Lower leg skin (tissue), 4 donors: ENCODE measurements around the gene KRT6A. TPM values are rescaled to one million over a fixed set of nuclear protein-coding genes. Genes with fewer than 3 reads are reported as not detected.
A peak's percentile ranks its signal among the peaks of the same experiment; 100 is the strongest.

ENCODE experiments used
- DNase-seq, 2 donors: peaks; one replicate each; pipeline ENCODE4 v3.0.0-alpha.2; 2019; ENCODE audit warnings: low spot score in 2 of 2
- H3K4me3 ChIP-seq: fragments of 200-600 bp; sonication (generic); 2 replicates; pipeline ENCODE4 v1.5.1; 2017; ENCODE audit warnings: mild to moderate bottlenecking, low read depth; ENCODE audit not compliant: poor library complexity, severe bottlenecking
- POLR2A ChIP-seq, 2 donors: fragments of 450-650 bp; IDR thresholded peaks; one replicate each; pipeline ENCODE4 v1.6.1; 2016 to 2017; ENCODE audit warnings: antibody characterized with exemption in 2 of 2, mild to moderate bottlenecking in 1 of 2, moderate library complexity in 1 of 2
- WGBS, 2 donors: methylation state at CpG; one replicate each; pipeline ENCODE4 v1.1.5; 2018; 5-methylcytosine and 5-hydroxymethylcytosine counted together
- intact Hi-C: fragments of 100-400 bp; cut with DNase I; formaldehyde crosslinking; loops from one replicate; pipeline ENCODE4 v1.15.0; 2023; ENCODE audit warnings: low total_unique reads
- total RNA-seq, 4 donors: library from RNA; depleted of rRNA; stranded (reverse); fragments of >200 nt; gene quantifications; one replicate each; pipeline ENCODE4 v1.1.0, GENCODE V29; 2016
- TF ChIP-seq, protein P1 (sequence below), 3 donors: fragments of 450-650 bp; IDR thresholded peaks; one replicate each; pipeline ENCODE4 v1.5.1; 2016; ENCODE audit warnings: antibody characterized with exemption in 3 of 3, mild to moderate bottlenecking in 3 of 3, moderate library complexity in 2 of 3

KRT6A gene
- total RNA-seq, 4 donors from 2014 or later = 75.3 to 617 (median 182) TPM

DNA sequence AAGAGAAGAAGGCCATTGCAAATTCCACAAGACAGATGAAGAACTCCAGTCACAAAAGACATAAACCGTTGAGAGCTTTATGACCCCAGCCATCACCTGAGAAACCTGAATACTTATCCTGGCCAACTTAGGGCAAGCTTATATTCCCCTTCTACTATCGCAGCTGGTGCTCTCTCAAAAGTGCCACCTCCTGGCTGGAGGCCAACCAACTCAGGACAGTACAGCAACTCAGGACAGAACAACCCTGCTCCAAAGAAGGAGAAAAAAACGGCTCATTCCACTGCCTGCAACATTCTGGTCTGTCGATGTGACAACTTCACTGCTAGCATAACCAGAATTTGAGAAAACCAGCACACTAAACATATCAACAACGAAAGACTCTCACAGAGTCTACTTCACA, 31.4 kb downstream of the KRT6A start:
- WGBS, 2 donors = 66 to 81% methylated on average over 5 of the region's 5 CpGs
- intact Hi-C loops = no loop called here
- H3K4me3 ChIP-seq = no peak overlapping the region
- TF ChIP-seq, protein P1, sequence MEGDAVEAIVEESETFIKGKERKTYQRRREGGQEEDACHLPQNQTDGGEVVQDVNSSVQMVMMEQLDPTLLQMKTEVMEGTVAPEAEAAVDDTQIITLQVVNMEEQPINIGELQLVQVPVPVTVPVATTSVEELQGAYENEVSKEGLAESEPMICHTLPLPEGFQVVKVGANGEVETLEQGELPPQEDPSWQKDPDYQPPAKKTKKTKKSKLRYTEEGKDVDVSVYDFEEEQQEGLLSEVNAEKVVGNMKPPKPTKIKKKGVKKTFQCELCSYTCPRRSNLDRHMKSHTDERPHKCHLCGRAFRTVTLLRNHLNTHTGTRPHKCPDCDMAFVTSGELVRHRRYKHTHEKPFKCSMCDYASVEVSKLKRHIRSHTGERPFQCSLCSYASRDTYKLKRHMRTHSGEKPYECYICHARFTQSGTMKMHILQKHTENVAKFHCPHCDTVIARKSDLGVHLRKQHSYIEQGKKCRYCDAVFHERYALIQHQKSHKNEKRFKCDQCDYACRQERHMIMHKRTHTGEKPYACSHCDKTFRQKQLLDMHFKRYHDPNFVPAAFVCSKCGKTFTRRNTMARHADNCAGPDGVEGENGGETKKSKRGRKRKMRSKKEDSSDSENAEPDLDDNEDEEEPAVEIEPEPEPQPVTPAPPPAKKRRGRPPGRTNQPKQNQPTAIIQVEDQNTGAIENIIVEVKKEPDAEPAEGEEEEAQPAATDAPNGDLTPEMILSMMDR (IDR thresholded peaks at IDR 0.05) = no peak
- no peak for TF ChIP-seq POLR2A (IDR thresholded peaks at IDR 0.05)
- no peak for DNase-seq

DNA sequence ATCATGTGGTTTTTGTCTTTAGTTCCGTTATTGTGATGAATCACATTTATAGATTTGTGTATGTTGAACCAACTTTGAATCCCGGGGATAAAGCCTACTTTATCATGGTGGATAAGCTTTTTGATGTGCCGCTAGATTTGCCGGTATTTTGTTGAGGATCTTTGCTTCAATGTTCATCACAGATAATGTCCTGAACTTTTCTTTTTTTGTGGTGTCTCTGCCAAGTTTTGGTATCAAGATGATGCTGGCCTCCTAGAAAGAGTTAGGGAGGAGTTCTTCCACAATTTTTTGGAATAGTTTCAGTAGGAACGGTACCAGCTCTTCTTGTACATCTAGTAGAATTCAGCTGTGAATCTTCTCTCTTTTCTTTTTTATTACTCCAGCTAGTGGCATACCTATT, 34.2 kb downstream of the KRT6A start:
- intact Hi-C loops = no loop called here
- TF ChIP-seq, protein P1 (IDR thresholded peaks at IDR 0.05) = no peak
- TF ChIP-seq POLR2A (IDR thresholded peaks at IDR 0.05) = no peak
- WGBS, 2 donors = 77 to 80% methylated on average over 5 of the region's 5 CpGs
- DNase-seq = no peak
- no peak overlapping the region for H3K4me3 ChIP-seq

DNA sequence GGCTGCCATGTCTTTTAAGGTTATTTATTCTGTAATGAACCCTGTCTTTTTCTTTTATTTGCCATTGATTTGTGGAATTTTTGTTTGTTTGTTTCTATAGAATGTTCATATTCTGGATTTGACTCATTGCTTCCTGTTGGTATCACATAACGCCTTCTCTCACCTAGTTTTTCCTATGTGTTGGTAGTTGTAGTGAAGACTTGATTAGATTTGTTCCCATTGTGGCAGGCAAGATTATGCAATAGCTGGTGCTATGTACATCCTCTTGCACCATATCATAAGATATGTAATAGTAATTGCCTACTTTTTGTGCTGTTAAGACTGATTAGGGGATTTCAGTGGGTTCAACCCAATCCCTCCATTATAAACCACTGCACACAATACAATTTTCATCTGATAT, 37.2 kb downstream of the KRT6A start:
- no peak overlapping the region for H3K4me3 ChIP-seq
- TF ChIP-seq, protein P1 (IDR thresholded peaks at IDR 0.05) = no peak
- no peak for TF ChIP-seq POLR2A (IDR thresholded peaks at IDR 0.05)
- DNase-seq = no peak
- intact Hi-C loops = no loop called here
- WGBS, 2 donors = 73 to 81% methylated on average over 1 of the region's 1 CpG

DNA sequence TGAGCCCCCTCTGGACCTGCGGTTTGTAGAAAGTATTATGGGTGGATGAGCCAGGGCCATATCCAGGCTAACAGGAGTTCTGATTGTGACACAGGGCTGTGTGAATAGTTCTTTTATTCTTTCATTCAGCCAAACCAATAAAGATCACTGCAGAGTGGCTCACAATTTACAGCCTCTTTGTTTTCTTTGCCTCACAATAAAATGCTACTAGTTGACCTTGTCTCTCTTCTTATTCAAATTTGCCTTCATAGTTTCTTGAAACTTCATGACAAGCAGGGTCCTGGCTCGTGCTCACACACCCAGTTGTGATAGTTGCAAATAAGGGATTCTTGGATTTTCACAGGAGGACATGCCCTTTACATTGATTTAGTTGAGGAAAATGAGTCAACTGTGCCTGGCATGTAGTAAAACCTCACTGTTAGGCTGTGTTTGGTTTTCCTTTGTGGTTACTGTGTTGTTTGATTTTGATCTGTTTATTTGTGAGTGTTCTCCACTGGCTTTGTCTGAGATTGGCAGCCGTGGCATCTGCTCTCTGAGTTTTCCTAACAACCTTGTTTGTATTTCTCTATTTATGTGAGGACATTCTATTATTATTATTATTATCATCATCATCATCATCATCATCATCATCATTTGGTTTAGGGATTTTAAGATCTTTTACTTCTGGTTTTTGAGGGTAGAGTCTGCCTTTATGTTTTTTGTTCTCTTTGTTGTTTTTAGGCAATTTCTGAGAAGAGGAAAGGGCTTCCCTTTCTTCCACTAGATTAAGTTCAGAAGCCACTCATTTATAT, 38.5 kb downstream of the KRT6A start:
- DNase-seq = peak in 1 of 2 donors; percentile 60
- no peak overlapping the region for H3K4me3 ChIP-seq
- 63 to 67% methylated on average over 3 of the region's 3 CpGs for whole genome bisulfite sequencing, 2 donors
- intact Hi-C loops = no loop called here
- TF ChIP-seq, protein P1 (IDR thresholded peaks at IDR 0.05) = no peak
- TF ChIP-seq POLR2A (IDR thresholded peaks at IDR 0.05) = no peak

DNA sequence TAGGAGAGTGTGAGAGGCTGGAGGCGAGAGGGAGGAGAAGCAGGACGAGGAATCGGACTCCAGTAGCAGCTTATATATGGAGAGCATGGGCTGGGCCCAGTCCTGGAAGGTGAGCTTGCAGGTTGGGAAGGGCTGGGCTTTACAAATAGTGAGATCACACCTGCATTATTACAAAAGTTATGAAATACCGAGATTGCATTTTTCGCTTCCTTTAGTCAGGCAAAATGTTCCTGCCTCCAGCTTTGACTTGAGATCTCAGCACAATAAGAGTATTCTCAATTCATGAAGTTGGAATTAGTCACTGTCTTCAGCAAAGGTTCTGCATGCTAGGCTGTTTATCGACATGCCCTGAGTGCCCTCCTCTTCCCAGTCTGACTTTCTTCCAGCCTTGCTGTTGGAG, 41.0 kb downstream of the KRT6A start, which contains the start of gene KRT6B:
KRT6B (minus strand) TSS at position 46 of the 400 bp plus-strand sequence. CDS start 68 bp downstream, outside the sequence.
- H3K4me3 ChIP-seq = no peak within 1 kb of the TSS
- 51 to 83% methylated on average over 6 of the region's 6 CpGs for WGBS, 2 donors
- TF ChIP-seq, protein P1 (IDR thresholded peaks at IDR 0.05) = no peak
- TF ChIP-seq POLR2A (IDR thresholded peaks at IDR 0.05) = no peak
- DNase-seq = peak in 1 of 2 donors; percentile 37
- intact Hi-C loops = no loop called here
